Fibroblast of skin of right biceps (primary cell): Measurements from ENCODE around the gene UNC13D.

Experiments used
- DNase-seq: peaks from one replicate; pipeline ENCODE4 v3.0.0-alpha.2; 2013

UNC13D gene

GRCh38 chr17:75832652-75833400 lies 11.4 kb downstream of the UNC13D start:
- DNase-seq, result no peak

GRCh38 chr17:75832164-75832651 lies 12.0 kb downstream of the UNC13D start:
- DNase-seq, result peak; percentile 71

GRCh38 chr17:75831032-75831571 lies 13.1 kb downstream of the UNC13D start:
- no peak for DNase-seq

GRCh38 chr17:75830164-75831031 lies 13.8 kb downstream of the UNC13D start:
- no peak for DNase-seq

- DNase-seq, result no peak
Observed at GRCh38 chr17:75829747-75830146, 14.5 kb downstream of the UNC13D start.

GRCh38 chr17:75828741-75829140 lies 15.5 kb downstream of the UNC13D start:
- no peak for DNase-seq

DNA sequence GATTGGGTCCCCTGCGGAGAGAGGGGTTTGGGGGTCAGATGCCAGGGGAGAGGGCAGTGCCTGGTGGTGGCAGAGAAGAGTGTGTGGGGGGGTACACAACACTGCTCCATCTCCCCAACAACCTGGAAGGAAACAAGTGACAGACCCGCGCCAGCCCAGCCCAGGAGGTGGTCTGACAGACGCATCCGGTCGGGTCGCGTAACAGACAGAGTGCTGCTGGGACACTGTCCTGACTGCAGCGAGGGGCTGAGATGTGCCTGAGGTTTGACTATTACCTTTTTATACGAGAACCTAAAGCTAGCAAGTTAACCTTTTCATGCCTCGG lies 16.2 kb downstream of the UNC13D start:
- no peak for DNase-seq

- DNase-seq, result peak; percentile 66
Observed at GRCh38 chr17:75827308-75828075, 16.7 kb downstream of the UNC13D start.

GRCh38 chr17:75826561-75827307 lies 17.5 kb downstream of the UNC13D start:
- DNase-seq, result no peak

GRCh38 chr17:75825748-75826370 lies 18.3 kb downstream of the UNC13D start:
- no peak for DNase-seq

GRCh38 chr17:75825149-75825552 lies 19.1 kb downstream of the UNC13D start:
- DNase-seq, result no peak

GRCh38 chr17:75824666-75825065 lies 19.5 kb downstream of the UNC13D start:
- no peak for DNase-seq

DNA sequence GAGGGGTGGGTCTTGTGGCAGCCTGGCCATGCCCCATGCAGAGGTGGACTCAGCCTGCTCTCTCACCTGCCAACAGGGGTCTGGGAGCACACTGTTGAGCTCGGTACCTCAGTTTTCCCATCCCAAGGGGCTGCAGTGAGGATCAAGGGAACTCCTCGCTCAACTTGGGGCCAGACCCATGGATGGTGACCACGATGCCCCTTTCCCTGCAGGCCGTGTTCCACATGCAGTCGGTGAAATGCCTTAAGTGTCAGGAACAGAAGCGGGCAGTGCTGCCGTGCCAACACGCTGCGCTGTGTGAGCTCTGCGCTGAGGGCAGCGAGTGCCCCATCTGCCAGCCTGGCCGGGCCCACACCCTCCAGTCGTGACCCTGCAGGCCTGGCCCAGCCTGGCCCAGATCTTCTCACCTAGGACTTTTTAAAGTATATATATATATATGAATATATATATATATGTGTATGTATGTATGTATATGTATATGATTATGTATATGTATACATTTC lies 20.1 kb downstream of the UNC13D start:
- DNase-seq, result no peak

GRCh38 chr17:75823257-75824041 lies 20.8 kb downstream of the UNC13D start:
- no peak for DNase-seq

DNA sequence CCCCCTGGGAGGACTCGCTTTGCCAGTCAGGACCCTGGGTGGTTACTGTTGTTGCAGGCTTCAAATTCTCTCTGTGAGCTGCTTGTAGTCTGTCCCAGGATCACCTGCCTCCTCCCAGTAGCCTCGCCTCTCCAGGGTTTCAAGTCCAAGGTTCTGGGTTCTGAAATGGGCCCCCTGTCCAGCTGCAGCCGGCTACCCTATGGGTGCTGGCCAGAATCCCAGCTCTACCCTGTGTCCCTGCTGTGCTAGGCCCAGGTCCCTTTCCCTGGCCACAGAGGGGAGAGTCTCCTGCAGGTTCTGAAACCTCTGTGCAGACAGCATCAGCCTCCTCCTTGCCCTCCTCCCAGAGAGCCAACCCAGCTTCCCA lies 21.4 kb downstream of the UNC13D start:
- DNase-seq, result no peak

DNA sequence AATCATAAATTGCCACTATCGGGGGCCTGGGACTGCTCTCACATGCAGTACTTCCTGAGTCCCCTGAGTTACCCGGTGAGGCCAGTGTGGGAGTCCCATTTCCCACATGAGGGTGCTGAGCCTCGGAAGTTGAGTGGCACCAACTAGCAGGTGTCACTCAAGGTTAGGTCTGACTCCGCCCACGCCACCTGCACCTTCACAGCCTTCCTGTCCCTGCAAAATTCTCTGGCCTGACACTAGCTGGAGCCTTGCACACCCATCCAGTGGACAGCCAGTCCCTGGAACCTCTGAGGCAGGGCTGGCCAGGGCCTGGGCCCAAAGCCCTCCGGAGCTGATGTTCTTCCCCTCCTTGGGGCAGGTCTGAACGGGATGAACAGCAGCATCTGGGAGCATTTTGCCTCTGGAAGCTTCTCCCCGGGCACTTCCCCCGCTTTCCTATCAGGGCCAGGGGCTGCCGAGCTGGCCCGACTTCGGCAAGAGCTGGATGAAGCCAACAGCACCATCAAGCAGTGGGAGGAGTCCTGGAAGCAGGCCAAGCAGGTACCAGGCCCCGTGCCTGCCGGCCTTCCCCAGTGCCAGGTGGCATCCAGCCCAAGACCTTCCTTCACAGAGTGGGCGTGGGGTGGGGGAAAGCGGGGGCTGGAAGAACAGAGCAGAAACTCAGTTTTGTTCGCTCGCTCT lies 21.9 kb downstream of the UNC13D start:
- no peak for DNase-seq

DNA sequence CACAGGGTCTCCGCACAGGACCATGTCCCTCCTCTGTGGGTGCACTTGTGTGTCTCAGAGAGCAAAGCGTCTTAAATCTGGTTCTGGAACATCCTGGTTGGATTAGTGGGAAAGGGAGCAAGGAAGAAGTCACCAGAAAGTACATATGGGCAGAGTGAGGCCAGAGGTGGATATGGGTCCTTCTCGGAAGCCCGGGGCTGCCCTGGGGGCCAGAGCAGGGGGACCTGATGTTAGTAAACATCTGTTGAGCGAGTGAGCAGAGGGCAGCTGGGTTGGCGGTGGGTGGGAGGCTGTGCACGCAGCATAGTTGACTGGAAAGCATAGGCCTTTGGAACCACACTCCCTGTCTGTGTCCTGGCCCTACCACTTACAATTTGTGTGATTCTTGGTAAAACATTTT lies 22.7 kb downstream of the UNC13D start:
- no peak for DNase-seq

DNA sequence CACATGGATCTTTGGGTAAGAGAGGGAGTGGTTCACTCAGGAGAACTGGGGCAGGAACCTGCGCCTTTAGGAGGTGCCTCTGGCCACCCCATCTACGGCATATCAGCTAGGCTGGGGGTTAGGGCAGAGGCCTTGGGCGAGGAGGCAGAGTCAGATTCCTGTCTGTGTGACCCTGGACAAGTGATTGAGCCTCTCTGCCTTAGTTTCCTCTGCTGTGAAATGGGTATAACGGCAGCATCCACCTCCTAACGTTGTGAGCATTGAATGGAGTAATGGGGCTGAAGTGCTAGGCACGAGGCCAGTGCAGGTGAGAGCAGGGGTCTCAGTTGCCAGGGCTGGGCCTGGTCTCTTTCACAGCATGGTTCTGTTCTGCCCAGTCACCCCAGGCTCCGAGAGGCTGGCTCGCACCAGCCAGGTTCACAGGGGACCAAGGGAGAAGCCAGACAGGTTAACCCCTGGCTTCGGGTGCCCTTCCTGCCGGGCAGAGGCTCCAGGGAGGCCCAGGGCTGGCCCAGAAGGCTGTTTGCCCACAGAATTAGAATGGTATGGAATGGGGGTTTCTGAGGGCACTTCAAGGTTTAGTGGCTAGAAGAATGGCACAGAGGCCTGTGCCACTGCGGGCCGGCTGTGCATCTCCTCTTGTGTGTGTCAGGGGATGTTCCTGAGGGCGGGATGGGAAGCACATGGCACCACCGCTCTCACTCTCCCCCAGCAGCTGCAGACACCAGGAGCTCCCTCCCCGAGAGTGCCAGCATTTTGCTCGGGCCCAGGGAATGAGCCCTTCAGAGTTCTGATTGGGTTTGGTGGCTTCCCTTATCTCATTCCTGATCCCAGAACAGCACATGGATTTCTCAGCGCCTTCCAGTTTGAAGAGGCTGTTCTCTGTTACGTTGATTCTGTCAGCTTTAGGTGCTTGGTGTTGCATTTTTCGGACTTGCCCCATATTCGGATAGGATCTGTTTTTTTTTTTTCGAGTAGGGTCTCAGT lies 23.8 kb downstream of the UNC13D start:
- no peak for DNase-seq

DNA sequence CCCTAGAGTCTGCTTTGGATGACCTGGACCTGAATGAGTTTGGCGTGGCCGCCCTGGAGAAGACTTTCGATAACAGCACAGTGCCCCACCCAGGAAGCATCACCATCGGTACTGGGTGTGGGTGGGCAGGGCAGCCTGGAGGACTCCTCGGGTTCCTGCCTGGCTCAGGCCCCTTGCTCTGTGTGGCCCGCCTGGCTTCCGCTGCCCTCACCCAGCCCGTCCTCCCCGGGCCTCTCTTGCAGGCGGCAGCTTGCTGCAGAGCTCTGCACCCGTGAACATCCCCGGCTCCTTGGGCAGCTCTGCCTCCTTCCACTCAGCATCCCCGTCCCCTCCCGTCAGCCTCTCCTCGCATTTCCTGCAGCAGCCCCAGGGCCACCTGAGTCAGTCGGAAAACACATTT lies 24.5 kb downstream of the UNC13D start:
- DNase-seq, result no peak
